ENCODE results near the gene PIWIL4.

The PIWIL4 gene

GRCh38 chr11:94666792-94667721 lies 99.9 kb downstream of the PIWIL4 start:
- Histone ChIP-seq H3K27ac (ENCODE audit: low read length) (no peak overlapping the region), H3K36me3 (ENCODE audit: control insufficient read depth in 1 of 2, insufficient read depth in 2 of 2, low read length in 2 of 2) (no peaks in the 10 kb centered on the region)

GRCh38 chr11:94668212-94668793 lies 101.1 kb downstream of the PIWIL4 start:
- no peaks in the 10 kb centered on the region for H3K36me3 ChIP-seq (ENCODE audit: control insufficient read depth in 1 of 2, insufficient read depth in 2 of 2, low read length in 2 of 2)

More at GRCh38 chr11:94666792-94667721, 99.9 kb downstream of the PIWIL4 start:
- Histone ChIP-seq H3K4me1 (ENCODE audit: control insufficient read depth in 1 of 2, insufficient read depth in 2 of 2, low read length in 2 of 2) (no peaks in the 10 kb centered on the region), H3K4me3 (ENCODE audit: low read depth in 1 of 2, low read length in 2 of 2) (no peak overlapping the region), H3K9me3 (ENCODE audit: control insufficient read depth in 1 of 2, low read length in 2 of 2) (no peaks in the 10 kb centered on the region), H3K27me3 (ENCODE audit: low read depth, low read length) (no peaks in the 10 kb centered on the region)

GRCh38 chr11:94669023-94669422 lies 101.9 kb downstream of the PIWIL4 start:
- H3K4me1 ChIP-seq (ENCODE audit: control insufficient read depth in 1 of 2, insufficient read depth in 2 of 2, low read length in 2 of 2): peaks cover 0 to 6% of the 10 kb centered on the region in 2 donors
- H3K9me3 ChIP-seq (ENCODE audit: control insufficient read depth in 1 of 2, low read length in 2 of 2): no peaks in the 10 kb centered on the region
- no peak overlapping the region for H3K4me3 ChIP-seq (ENCODE audit: low read depth in 1 of 2, low read length in 2 of 2)
- no peaks in the 10 kb centered on the region for H3K27me3 ChIP-seq (ENCODE audit: low read depth, low read length)
- H3K27ac ChIP-seq (ENCODE audit: low read length): no peak overlapping the region
- H3K36me3 ChIP-seq (ENCODE audit: control insufficient read depth in 1 of 2, insufficient read depth in 2 of 2, low read length in 2 of 2): no peaks in the 10 kb centered on the region

More at GRCh38 chr11:94668212-94668793, 101.1 kb downstream of the PIWIL4 start:
- no peaks in the 10 kb centered on the region for H3K9me3 ChIP-seq (ENCODE audit: control insufficient read depth in 1 of 2, low read length in 2 of 2)
- no peak overlapping the region for H3K4me3 ChIP-seq (ENCODE audit: low read depth in 1 of 2, low read length in 2 of 2)
- H3K27me3 ChIP-seq (ENCODE audit: low read depth, low read length): no peaks in the 10 kb centered on the region
- H3K27ac ChIP-seq (ENCODE audit: low read length): no peak overlapping the region
- no peaks in the 10 kb centered on the region for H3K4me1 ChIP-seq (ENCODE audit: control insufficient read depth in 1 of 2, insufficient read depth in 2 of 2, low read length in 2 of 2)
